ENCODE results near the gene SOD3.
A peak's percentile ranks its signal among the peaks of the same experiment; 100 is the strongest.

SOD3 gene, protein sequence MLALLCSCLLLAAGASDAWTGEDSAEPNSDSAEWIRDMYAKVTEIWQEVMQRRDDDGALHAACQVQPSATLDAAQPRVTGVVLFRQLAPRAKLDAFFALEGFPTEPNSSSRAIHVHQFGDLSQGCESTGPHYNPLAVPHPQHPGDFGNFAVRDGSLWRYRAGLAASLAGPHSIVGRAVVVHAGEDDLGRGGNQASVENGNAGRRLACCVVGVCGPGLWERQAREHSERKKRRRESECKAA

DNA sequence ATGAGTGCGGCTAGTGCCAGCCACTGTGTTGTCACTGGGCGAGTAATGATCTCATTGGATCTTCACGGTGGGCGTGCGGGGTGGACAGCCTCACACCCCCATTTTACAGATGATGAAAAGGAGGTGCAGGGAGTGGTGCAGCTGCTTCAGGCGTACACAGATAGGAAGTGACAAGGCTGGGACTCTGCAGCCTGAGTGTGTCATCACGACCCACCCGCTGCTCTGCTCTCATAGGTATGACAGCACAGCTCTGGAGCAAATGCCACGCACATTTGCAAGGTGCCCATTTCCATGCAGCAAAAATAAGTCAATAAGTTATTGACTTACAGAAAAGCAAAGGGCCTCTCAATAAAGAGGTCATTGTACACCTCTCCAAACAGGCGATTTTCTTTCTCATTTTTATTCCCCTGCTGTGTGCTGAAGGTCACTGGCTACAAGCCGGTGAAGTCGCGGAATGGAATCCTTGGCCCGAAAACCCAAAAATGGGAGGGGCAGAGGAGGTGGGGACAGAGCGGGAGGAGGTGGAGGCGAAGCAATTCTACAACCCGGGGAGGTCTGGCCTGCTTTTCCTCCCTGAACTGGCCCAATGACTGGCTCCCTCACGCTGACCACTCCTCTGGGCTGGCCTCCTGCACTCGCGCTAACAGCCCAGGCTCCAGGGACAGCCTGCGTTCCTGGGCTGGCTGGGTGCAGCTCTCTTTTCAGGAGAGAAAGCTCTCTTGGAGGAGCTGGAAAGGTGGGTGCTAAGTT is at the start of gene SOD3:
Gene SOD3 (plus strand): TSS at position 658 of the 750 bp plus-strand sequence. CDS start 3,949 bp downstream, outside the sequence.
- DNase-seq = peak in 37 of 42 donors; percentile 18 to 79 (median 44)
- intact Hi-C loops (cut with DNase I) = no loop called here

DNA sequence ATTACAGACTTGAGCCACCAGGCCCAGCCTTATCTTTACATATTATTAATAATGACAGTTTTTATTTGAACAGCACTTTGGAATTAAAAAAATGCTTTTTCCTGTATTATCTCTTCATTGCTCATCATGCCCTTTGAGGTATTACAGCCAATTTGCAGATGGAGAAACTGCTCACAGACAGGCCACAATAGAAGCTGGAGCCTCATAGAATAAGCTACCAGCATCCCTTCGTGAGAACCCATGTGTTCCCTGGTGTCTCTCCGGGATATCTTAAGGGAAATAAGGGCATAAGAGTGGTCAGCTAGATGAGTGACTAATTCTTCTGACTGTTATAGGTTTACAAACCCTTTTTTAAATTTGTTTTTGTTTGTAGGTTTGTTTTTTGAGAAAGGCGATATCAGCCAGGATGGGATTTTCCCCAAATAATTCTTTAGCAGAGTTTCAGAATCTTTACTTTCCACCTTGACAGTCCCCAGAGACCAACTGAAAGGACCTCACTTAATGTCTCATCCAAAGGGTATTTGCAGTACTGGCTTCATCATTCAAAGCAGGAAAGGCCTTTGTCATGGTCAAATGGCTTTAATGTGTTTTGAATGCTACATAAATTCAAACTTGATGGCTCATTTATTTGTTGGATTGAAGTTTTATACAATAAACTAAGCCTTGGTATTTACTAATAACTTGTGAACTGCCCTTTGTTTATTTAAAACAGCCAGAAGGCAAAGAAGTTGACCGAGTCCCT is 48.0 kb upstream of the SOD3 start:
- DNase-seq = no peak

DNA sequence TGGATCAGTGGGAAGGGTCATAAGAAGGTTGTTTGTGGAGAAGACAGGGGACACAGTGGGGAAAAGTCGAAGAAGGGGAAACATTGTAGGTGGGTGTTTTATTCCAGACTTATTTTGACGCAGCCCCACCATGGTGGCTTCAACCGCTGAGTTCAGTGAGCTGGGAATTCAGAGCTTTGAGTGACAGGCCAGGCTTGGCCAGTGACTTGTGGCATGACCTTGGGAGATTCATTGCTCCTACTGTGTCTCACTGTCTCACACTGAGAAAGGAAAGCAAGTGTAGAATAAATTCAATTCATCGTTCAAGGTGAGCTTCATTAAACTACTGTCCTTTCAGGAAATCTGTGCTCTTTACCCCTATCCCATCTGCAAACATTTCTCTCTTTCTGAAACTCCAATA is 47.4 kb upstream of the SOD3 start:
- no peak for DNase-seq
- intact Hi-C loops (cut with DNase I) = no loop called here

More for the DNA sequence above, 48.0 kb upstream of the SOD3 start:
- intact Hi-C loops (cut with DNase I) = no loop called here

DNA sequence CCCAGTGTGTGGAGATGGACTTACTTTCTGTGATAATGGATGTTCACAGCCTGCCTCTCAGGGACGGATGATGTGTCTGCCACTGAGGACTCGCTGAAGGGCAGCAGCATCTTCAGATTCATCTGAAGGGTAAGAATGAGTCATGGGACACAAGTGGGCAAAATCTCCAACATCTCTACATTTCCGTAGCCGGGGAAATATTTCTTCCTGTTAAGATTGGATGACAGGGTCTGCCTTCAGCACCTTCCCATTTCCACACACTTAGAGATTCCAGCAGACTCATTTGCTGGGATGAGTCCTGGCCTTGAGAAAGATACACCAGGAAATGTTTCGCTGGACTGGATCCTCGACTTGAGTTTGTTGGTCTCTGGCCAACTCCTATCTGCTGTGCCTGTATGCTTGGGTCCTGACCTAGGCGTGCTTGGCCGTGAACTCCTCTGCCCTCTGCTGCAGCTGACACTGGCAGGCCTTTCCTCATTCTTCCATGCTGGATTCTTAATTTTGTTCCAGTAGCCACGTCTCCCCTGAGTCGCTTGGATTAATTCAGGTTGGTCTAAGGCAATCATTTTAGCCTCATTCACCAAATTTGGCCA is 46.5 kb upstream of the SOD3 start:
- intact Hi-C loops (cut with DNase I) = no loop called here

DNA sequence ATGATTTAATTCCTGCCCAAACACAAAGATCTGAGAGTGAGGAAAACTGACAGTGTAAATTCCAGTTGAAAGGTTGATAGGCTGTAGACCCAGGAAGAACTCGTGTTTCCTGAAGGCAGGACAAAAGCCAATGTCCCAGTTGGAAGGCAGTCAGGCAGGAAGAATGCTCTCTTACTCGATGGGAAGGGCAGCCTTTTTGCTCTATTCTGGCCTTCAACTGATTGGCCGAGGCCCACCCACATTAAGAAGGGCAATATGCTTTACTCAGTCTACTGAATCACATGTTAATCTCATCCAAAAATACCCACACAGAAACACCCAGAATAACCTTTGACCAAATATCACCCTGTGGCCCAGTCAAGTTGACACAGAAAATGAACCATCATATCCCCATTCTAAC is 45.3 kb upstream of the SOD3 start:
- DNase-seq = no peak
- intact Hi-C loops (cut with DNase I) = no loop called here

More for the DNA sequence above, 46.5 kb upstream of the SOD3 start:
- no peak for DNase-seq

DNA sequence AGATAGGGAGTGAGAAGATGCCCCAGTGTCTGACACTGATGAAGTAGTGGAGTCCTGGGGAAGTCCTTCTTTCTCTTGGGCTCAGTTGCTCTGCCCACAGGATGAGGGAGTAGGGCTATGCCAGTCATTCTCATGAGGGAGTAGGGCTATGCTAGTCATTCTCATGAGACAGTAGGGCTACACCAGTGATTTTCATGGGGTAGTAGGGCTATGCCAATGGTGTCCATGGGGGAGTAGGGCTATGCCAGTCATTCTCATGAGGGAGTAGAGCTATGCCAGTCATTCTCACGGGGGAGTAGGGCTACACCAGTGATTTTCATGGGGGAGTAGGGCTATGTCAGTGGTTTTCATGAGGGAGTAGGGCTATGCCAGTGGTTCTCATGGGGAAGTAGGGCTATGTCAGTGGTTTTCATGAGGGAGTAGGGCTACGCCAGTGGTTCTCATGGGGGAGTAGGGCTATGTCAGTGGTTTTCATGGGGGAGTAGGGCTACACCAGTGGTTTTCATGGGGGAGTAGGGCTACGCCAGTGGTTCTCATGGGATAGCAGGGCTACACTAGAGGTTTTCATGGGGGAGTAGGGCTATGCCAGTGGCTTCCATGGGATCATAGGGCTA is 43.3 kb upstream of the SOD3 start:
- intact Hi-C loops (cut with DNase I) = no loop called here

DNA sequence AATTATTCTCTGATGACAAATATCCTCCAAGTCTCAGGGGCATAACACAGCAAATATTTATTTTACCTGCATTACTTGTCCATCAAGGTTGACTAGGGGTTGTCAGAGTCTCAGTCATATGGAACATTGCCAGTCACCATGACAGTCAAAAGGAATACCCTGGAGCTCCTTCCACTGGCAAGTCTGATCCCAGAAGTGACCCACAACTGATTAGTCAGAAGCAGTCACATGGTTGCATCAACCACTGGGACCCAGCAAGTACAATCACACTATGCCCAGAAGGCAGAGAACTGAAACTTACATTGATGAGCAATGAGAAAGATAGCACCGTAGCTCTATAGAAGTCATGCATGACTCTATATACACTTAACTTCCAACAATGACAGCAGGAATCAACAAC is 41.9 kb upstream of the SOD3 start:
- DNase-seq = no peak
- intact Hi-C loops (cut with DNase I) = no loop called here

More for the DNA sequence above, 43.3 kb upstream of the SOD3 start:
- no peak for DNase-seq

DNA sequence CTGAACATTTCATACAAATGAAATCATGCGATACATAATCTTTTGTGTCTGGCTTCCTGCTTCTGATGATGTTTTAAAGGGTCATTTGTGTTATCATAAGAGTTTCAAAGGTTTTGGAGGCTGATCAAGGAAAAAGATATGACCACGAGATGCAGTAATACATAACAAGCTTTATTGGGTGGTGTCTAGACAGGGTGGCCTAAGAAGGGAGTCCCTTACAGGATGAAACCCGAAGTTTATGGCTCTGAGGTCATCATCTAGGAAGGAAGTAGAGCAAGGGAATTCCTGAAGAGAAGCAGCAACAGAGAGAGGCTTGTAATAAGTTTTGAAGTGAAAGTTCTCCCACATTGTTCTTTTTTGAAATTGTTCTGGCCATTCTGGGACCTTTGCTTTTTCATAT is 40.8 kb upstream of the SOD3 start:
- intact Hi-C loops (cut with DNase I) = no loop called here

DNA sequence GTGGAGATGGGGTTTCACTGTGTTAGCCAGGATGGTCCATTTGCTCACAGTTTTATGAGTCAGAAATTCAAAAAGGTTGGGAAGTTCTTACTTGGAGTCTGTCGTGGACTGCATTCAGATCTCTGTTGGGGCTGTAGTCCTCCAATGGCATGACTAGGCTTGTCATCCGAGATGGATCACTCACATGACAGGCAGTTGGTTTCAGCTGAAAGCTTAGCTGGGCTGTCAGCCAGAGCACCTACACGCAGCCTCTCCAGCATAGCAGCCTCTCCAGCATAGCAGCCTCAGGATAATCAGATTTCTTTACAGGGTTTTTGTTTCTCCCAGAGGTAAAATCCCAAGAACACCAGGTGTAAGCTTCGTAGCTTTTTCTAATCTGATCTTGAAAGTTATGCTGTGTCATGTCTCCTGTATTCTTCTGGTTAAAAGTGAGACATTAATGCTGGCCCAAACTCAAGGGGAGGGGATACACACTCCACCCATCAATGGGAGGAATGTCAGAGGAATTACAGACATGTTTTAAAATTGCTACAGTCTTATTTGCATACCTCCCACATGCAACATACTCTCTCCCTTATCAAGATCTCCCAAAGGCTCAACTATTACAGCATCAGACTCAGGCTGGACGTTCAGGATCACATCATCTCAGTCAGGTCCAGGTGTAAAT is 31.6 kb upstream of the SOD3 start:
- intact Hi-C loops (cut with DNase I) = no loop called here
- no peak for DNase-seq

More for the DNA sequence above, 40.8 kb upstream of the SOD3 start:
- no peak for DNase-seq

DNA sequence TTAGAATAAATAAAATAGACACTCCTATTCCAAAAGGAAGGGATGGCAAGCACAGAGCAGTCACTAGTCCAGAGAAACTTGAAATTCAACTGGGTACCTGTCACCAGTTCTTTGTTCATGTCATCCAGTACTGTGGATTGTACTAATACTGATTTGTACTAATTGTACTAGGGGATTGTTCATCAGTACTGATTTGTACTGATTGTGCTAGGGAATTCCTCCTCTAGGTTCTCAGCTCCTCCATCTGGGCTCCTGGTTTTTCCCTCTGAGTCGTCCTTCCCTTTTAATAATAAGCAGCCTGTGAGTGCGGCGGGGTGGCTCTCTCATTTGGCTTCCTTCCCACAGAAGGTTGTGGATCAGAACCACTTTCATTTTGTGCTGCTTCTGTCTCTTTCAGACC is 31.0 kb upstream of the SOD3 start:
- intact Hi-C loops (cut with DNase I) = no loop called here
- no peak for DNase-seq

DNA sequence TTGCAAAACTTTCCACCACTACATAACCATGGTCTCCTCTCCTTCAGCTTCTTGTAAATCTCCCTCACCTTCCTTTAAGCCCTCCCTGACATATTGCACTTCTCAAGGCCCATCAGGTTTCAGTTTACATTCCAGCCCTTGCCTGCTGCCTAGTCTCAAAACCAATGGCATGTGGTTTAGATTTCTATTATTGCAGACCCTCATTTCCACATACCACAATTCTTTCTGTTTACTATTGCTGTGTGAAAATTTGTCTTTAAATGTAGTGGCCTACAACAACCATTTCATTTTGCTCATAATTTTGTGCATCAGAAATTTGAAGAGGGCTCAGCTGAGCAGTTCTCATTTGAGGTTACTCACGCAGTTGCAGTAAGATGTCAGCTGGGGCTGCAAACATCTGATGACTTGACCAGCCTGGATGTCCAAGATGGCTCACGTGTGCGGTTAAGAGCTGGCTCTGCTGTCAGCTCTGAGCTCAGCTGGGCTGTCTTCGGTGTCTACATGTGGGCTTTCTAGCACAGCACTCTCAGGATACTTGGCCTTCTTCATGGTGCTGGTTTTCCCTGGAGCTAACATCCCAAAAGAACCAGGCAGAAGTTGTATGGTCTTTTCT is 29.9 kb upstream of the SOD3 start:
- intact Hi-C loops (cut with DNase I) = no loop called here

DNA sequence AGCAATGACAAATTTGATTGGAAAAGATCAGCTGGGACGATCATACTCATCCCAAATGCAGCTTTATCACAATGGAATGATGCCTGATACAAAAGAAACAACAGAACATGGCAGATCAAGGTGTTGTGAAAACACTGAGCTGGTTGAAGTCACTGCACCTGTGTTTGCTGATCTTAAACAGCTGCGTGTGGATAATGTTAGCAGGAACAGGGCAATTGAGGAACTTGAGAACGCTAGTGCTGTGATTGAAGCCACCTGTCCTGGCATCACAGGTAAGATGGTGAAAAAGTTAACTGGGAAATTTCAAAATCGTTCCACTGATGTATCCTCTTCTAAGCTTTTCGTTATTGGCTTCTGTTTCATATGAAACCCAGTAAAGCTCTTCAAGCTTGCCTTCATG is 27.4 kb upstream of the SOD3 start:
- DNase-seq = no peak
- intact Hi-C loops (cut with DNase I) = no loop called here

More for the DNA sequence above, 29.9 kb upstream of the SOD3 start:
- DNase-seq = no peak

DNA sequence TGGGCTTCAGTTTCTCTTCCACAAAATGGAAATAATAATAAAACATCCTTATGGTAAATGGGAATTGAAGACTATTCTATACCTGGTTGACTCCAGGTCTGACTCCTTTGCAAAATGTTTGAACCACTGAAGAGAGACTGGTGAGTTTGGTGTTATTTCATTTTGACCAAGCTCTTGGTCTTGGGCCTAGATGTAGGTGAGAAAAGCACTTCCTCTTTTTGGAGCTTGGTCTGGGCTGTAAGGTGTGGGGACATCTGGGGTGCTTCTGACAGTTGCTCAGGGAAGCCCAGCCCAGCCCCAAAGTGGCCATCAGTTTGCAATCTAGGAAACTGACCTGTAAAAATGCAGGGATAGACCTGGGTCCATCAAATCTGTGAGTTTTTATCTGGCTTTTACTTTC is 26.8 kb upstream of the SOD3 start:
- intact Hi-C loops (cut with DNase I) = no loop called here
- no peak for DNase-seq

DNA sequence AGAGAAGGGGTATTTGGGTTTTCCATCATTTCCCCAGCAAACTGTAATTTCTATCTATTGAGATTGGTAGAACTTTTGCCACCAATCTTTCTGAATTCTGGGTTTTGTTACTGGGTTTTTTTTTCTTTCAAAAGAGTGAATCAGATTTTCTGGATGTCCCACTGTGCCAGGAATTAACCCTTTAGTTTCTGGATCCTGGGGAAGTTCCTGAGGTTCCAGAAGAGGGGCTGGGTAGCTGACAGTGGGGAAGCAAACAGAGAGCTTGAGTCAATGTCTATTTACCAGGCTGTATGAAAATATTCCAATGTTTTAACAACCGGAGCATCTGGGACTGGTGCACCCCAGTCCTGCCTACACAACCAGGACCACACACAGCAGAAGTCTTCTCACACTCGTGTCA is 25.8 kb upstream of the SOD3 start:
- intact Hi-C loops (cut with DNase I) = no loop called here
- no peak for DNase-seq

DNA sequence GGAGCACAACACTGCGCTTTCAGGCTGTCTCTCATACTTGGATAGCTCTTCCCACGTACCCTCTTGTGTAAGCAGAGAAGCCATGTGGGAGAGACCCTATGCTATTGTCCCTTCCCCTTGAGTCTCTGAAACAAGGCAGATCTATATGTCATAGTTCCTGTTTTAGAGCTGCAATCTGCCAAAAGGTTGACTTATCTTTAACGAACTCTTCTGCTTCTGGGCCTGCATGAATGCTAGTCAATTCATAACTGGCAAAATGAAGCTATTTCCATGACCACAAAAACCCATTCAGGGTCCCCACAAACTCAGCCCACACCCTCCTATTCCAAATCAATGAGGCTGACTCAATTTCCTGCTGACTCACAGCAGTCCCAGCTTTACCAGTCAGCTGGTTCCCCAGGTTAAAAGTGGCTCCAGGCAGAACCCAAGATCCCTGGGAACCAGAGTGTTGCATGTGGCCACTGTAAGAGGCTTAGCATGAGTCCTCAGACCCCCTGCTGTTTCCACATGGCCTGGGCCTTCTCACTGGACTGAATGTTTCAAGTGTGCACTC is 25.3 kb upstream of the SOD3 start:
- no peak for DNase-seq
- intact Hi-C loops (cut with DNase I) = no loop called here

DNA sequence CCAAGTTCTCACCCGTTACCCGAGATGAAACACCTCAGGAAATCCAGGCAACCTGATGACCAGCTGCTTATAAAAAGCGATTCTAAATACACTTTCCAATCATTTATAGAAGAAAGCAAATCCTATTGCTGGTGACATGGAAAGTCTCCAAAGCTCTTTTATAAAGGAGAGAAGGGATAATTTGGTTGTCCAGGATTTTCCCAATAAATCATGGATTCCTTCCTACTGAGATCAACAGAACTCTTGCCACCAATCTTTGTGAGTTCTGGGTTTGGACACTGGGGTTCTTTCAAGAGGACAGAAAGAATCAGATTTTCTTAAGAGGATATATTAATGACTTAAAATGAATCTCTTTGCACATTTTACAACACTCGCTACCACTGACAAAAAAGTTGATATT is 24.7 kb upstream of the SOD3 start:
- intact Hi-C loops (cut with DNase I) = no loop called here
- DNase-seq = no peak

DNA sequence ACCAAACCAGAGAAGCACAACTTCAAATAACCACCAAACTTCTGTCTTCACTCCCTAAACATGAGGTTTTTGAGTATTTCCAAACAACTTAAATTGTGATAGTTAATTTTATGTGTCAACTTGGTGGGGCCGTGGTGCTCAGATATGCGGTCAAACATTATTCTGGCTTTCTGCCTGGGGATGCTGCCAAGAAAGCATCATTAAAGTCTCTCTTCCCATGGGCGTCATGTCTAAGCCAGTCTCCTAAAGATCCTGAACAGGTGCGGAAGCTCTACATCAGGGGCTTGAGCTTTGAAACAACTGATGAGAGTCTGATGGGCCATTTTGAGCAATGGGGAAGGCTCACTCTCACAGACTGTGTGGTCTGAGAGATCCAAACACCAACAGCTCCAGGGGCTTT is 24.1 kb upstream of the SOD3 start:
- no peak for DNase-seq
- intact Hi-C loops (cut with DNase I) = no loop called here

DNA sequence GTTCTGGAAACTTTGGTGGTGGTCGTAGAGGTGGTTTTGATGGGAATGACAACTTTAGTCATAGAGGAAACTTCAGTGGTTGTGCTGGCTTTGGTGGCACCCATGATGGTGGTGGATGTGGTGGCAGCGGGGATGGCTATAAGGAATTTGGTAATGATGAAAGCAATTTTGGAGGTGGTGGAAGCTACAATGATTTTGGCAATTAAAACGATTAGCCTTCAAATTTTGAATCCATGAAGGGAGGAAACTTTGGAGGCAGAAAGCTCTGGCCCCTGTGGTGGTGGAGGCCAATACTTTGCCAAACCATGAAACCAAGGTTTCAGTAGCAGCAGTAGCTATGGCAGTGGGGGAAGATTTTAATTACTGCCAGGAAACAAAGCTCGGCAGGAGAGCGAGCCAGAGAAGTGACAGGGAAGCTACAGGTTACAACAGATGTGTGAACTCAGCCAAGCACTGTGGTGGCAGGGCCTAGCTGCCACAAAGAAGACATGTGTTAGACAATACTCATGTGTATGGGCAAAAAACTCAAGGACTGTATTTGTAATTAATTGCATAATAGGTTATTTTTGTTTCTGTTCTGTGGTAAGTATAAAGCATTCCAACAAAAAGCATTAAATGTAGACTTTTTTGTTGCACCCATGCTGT is 23.2 kb upstream of the SOD3 start:
- no peak for DNase-seq
- intact Hi-C loops (cut with DNase I) = no loop called here

All from head of caudate nucleus (tissue), 42 donors.